GM21576 (cell line): ENCODE data around the gene ADGRL3.
"Not testable (repeated sequence)": the region's sequence is repeated elsewhere in the genome, so short reads cannot be mapped to it uniquely, and the experiment has no call there.

Source experiments
- ATAC-seq: cut with Tn5 transposase; IDR thresholded peaks from one replicate; pipeline ENCODE4 v1.9.1; 2021; ENCODE audit warnings: mild to moderate bottlenecking, moderate library complexity; ENCODE audit not compliant: unreplicated experiment

ADGRL3 gene

DNA sequence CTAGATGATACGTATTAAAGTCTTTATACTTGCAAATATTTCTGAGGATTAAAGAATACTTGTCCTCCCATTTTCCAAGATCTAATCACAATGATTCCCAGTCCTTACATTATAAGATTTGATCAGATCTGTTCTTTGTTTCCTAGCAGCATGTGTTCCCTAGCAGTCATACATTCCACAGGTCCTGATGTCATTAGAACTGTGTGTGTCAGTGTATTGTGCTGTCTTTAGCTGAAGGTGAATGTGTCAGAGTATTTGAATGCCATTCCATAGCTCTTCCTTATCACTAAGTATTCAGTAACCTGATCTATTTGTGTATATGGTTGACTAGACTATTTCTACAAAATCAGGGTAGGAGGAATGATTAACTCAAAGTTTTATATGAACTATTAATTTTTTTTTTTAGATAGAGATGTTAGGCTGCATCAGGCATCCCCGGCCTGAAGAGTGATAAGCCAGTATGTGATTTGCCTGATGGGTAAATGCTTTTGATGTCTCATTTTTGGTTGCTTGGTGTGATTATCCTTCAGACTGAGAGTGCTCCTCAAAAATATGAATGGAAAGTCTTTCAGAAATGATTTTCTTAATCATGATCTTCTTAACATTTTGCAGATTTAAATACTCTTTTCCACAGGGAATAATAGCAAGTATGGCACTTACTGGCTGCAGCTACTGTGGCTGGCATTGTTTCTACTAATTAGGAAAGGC lies 4.4 kb downstream of the ADGRL3 start:
- no peak for ATAC-seq

DNA sequence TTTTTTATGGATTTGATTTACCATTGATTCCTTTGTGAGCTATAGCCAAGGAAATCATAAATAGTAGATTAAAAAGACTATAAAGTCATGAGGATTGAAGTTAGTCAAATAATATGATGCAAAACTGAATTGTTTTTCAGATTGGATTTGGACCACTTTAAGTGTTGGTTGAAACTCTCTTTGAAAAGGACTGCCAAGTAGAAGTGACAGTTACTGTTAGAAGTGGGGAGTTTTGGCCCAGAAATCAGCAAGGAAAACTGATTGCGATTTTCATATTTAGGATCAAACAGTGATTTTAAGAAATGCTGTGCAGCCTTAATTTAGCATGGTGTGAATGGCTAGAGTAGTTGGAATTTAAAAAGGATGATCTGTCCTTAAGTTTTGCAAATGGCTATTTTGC lies 4.9 kb downstream of the ADGRL3 start:
- ATAC-seq, result no peak

GRCh38 chr4:61207156-61207555 lies 7.0 kb downstream of the ADGRL3 start:
- ATAC-seq, result not testable (repeated sequence)

DNA sequence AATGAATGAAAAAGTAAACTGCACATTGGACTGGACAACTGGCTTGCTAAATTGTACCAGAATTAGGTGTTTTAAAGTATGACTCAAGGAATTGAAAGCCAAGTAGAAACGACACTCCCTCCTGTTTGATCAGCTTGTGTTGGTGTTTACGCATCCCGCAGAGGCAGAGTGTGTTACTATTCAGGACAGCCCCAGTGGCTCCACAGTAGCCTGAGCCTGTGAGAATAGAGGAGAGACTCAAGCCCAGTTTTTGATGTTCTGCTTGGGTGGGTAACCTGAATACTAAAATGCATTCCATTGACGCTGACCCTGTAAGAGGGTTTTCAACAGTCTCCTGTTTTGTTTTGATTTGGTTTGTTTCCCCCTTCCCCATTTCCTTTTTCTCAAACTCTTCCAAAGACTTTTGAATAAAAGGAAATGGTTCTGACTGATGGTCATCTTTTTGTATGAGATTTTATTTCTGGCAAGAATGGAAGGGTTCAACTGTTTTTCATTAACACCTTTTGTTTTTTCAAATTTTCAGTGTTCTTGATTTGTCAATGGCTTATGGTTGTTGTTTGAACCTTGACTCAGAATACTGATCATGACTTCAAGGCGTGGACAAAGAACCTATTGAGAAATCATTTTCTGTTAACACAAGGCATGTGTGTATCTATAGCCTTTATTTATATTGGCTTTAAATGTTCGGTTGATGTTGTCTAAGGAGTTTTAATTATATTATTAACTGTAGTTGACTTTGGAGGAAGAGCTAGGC lies 10.2 kb downstream of the ADGRL3 start:
- ATAC-seq, result no peak

GRCh38 chr4:61211781-61212180 lies 11.7 kb downstream of the ADGRL3 start:
- ATAC-seq, result no peak

- no peak for ATAC-seq
Measured at GRCh38 chr4:61212788-61213187, 12.7 kb downstream of the ADGRL3 start.

- ATAC-seq, result no peak
Measured at GRCh38 chr4:61214680-61215079, 14.6 kb downstream of the ADGRL3 start.

DNA sequence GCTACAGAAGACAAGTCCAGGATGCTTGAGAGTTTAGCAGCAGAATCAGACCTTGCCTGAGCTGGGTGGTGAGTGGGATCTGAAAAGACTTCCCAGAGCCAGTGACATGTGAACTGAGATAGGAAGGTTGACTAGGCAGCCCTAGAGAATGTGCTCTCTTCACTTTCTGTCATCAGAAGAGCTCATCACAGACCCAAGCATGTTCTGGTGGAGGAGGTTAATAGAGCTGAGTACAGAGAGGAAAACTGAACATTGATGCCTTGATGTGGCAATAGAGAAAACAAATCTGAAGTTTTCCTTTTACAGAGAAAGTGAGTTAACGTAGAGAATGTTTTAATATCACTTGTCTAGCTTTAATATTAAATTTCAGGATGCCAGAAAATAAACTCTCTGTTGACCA lies 17.1 kb downstream of the ADGRL3 start:
- no peak for ATAC-seq

GRCh38 chr4:61220556-61220955 lies 20.4 kb downstream of the ADGRL3 start:
- ATAC-seq, result no peak

DNA sequence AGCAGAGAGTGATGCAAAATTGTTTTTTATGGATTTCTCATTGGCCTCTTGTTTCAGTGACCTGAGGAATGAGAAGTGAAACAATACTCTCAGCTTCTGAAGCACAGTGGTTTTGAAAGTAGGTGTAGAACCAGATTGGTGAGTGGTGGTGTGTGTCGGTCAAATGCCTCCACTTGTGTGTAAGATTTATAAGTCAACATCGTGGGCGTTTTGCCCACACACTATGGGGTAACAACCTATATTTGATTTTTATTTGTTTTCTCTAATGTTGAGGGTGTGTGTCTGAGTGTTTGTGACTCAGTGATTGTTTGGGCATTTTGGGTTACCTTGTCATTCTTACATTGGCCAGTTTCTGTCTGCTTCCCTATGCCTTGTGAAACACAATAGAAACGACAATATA lies 23.3 kb downstream of the ADGRL3 start:
- no peak for ATAC-seq

DNA sequence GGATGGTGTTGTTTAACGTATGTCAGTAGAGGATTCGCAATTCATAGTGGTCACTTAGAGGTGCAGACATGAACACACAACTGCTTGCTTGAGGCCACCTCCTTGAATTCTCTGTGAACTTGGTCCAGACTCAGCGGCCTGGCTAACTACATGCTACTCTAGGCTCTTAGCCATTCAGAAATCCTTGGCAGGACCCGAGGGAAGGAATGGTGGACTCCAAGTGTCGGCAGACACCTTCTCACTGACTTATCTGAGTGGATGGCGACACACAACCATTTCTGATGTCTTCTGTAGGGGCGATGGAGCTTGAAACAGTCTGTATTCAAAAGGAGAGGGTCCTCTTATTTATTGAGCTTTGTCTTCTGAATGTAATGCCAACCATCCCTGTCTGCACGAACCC lies 24.4 kb downstream of the ADGRL3 start:
- ATAC-seq, result no peak

DNA sequence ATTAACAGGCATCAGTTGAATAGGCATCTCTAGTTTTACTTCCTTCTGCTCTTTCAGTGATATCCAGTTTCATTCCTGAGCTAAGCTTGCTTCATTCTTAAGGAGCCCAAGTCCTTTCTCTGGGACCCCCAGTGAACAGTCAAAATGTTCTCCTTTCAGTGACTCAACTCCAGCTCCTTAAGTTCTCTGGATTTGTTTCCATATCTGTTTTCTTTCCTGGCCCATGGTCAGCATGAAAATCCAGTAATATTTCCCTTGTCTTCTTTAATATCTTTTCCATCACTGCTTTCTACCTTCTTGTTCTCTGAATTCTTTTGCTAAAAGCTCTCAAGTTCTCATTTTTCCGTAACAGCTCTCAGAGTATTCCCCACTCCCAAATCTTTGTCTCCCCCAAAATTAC lies 25.5 kb downstream of the ADGRL3 start:
- no peak for ATAC-seq

GRCh38 chr4:61231421-61231820 lies 31.3 kb downstream of the ADGRL3 start:
- no peak for ATAC-seq

DNA sequence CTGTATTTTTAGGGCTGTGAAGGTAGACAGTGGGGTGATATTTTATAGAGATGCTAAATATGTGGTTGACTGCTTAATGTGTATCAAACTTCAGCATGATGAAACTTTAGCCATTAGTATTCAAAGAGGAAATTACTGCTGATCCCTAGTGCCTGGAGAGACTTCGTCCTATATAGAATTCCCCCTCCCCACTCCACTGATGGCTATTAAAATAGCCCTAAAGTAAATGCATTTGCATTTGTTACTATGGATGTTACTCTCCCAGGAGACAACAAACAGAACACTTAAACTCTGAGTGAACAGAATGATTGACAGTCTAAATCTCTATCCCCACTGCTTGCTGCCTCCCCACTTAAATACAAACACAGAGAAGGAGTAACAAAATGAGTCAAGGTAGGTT lies 39.1 kb downstream of the ADGRL3 start:
- ATAC-seq, result no peak

DNA sequence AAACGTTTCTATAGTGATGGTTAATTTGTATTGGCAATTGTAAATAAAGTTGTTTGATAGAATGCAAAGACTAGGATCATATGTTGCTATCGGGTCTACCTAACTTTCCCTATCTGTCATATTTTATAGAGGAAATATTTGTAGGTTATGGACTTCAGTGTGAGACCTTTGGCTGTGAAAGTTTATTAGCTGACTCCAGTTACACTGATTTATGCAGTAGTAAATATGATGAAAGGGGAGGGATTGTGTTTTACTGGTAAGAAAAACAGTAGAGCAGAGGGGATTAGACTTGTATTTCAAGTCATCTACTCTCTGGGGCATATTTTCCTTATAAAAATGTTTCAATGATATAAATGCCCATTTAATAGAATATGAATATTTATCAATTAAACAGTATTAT lies 43.8 kb downstream of the ADGRL3 start:
- no peak for ATAC-seq

DNA sequence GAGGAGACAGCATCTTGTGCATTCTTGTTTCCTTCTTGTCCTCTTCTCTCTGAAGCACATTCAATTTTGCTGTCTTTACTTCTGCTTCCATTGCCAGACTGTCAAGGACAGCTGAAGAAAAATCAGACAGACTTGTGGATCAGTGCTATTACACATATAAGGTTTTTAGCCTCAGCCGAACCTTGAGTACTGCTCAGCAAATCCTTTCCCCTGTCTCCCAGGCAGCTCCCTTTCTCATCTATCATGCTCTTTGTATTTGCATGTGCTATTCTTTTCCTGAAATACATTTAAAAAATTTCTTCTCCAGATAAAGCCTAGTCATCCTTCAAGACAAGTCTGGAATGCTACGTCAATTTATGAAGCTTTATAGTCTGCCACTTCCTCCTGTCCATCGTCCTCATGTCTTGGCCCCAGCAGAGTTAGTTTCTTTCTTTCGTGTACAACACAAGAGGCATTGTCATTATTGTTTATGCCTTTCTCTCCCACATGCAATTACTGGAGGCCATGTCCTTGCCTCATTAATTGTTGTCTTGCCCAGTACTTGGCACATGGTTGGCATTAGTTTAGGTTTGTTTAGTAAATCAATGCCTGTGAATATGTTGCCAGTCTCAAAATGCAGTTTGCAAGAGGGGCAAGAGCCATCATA lies 45.1 kb downstream of the ADGRL3 start:
- no peak for ATAC-seq

DNA sequence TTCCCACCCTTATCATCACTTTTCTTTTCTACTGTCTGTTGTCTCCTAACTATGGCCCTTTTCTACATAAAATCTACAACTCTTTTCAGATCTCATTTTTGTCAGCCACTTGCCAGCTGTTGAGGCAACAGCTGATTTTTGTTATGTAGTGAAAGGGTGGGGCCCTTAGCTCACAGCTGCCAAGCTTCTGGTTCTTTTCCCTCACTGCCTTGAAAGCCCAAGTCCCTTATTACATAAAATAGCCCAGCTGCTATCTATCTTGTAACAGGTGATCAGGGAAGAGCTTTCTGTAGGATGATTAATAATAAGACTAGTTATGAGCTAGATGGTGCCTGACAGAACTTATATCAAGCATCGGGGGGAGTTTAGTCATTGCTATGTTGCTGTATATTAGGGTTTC lies 45.9 kb downstream of the ADGRL3 start:
- ATAC-seq, result no peak

- ATAC-seq, result no peak
Measured at GRCh38 chr4:61248705-61249104, 48.6 kb downstream of the ADGRL3 start.

GRCh38 chr4:61251129-61251528 lies 51.0 kb downstream of the ADGRL3 start:
- ATAC-seq, result no peak

- no peak for ATAC-seq
Measured at GRCh38 chr4:61254406-61254805, 54.3 kb downstream of the ADGRL3 start.

- no peak for ATAC-seq
Measured at GRCh38 chr4:61273233-61273632, 73.1 kb downstream of the ADGRL3 start.

DNA sequence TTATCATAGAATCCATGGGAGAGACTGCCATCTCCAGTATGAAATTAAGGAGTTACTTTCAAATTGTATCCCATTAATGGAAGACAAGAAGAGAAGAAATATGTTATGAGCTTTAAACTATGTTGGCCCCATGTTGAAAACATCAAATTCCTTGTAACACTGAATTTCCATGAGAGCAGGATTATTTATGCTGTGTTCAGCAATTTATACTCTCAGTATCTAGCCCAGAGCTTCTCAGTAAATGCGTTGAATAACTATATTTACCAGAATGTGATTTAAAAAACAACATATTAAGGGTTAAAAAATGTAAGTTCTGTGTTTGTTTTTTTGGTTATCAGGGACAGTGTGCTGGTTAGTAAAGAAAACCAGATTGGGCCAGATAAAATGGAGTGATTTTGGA lies 74.2 kb downstream of the ADGRL3 start:
- ATAC-seq, result no peak
